HTR-8/SVneo (cell line): Measurements from ENCODE around the gene EARS2.

Source experiments
- DNase-seq: peaks from one replicate; pipeline ENCODE4 v3.0.0; 2011; ENCODE audit warnings: low spot score, mixed read lengths; ENCODE audit not compliant: insufficient read length
- FAIRE-seq: peaks from 2 replicates; lab custom pipeline; 2011; peaks lifted over from hg19 to GRCh38; lab: Jason Lieb, UNC

Gene EARS2

DNA sequence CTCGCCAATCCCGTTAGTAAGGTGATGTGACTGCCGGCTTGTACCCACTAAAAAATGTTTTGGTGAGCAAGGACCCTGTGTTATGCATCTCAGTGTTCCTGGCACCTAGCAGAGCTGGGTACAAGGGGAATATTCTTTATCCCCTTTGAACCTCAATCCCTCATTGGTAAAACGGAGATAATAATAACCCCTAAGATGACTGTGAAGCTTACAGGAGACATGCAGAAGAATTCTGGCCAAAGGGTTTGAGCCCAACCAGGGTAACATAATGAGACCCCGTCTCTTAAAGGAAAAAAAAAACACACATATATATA is 47.8 kb downstream of the EARS2 start:
- no peak for FAIRE-seq
- DNase-seq = no peak

DNA sequence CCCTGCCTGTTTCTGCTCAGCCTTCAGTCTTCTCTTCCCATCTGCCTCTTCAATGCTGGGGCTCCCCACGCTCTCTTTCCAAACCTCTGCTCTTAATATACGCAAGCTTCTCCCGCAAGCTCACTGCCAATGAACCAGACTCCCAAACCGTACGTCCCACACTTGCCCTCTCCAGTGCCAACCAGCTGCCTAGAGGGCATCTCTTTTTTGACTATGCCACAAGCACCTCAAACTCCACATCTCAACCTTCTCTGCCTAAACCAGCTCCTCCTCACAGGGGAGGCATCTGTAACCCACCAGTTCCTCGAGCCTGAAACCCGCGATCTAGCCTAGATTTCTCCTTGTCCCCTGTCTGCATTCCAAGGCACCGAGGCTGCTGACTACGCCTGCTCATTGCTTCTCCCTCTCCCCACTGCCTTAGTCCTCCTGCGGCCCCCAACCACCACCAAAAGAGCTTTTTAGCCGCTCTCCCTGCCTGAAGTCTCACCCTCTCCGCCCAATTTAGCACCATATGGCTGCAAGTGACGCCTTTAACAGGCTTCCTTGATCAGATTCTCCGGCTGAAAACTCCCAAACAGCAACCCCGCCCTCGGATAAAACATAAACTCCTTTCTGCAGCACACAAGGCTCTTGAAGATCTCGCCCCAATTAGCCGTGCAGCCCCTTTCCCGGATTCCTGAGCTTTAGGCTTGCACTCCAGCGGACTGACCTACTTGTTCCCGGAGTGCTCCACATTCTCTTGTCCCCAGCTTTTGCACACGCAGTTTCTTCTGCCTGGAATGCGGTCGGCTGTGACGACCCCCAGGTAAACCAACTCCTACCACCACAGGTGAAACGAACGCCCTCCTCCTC is 48.3 kb downstream of the EARS2 start:
- no peak for FAIRE-seq

DNA sequence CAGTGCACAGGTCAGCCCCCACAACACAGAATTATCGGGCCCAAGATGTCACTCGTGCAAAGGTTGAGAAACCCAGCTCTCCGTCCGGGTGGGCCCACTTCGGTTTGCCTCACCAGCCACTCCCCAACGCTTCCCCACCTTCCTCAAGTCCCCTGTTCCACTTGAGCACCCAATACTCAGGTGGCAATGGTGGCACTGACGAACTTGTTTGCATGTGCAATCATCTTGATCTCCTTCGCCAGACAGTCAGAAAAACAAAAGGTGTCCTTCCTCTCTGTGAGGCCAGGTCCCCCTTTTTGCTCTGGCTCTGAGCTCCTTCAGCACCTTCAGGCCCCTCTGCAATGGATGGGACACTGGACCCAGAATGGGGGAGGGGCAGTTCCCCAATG is 50.5 kb downstream of the EARS2 start:
- FAIRE-seq = no peak
- no peak for DNase-seq

More for the DNA sequence above, 48.3 kb downstream of the EARS2 start:
- DNase-seq = no peak

DNA sequence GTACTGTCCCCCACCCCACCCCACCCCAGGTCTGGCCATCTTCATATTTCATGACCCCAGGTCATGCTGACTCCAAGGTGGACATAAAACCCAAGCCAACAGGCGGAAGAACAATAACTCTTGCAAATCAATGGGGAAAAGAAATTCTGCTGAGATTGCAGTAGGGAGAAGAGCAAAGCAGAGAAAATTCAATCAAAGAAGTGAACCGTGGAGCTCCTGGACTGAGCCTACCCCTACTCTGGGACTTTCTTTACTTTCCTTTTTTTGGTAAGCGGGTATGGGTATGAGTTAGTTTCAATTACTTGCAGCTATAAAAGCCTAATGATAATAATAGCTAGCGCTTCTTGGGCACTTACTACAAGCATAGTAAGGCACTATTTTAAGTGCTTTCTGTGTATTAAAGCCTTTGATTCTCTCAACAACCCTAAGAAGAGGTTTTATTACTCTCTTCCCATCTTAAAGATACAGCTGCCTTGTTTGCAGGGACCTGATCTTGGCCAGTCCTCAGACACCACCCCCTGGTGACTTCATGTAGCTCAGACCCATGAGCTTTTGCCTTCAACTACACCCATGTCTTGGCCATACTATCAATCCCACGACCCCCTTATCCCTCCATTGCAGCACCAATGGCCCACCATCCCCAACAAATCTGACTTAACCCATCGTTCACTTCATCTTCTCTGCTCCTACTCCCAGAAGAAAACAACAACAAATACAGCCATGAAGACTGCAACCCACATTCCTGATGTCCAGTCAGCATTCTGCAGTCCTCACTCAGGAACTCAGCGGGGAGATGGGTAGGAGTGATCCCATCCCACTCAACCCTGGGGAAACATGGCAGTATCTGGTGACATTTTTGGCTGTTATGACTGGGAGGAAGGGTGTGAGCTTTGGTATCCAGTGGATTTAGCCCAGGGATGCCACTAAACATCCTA is 51.2 kb downstream of the EARS2 start:
- no peak for DNase-seq
- no peak for FAIRE-seq

DNA sequence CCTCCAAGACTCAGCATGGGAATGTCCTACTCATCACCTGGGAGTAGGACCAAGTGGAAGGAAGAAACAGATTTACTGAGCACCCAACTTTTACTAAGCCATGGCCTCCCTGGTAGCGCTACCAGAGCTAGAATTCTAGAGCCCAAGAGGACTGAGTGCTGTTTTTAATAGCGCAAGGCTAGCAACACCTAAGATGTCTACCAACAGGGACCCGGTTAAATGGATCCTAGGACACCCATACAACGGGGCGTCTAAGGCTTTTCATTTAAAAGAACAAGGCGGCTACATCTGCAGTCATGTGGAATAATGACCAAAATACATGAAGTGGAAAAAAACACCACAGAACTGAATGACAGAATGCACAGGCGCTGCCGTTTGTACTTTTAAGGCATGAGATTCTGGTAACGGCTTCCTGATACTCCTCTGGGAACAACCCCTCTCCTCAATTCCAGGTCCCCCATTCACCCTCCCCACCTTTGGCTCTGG is 51.9 kb downstream of the EARS2 start:
- FAIRE-seq (no peak), DNase-seq (no peak)

DNA sequence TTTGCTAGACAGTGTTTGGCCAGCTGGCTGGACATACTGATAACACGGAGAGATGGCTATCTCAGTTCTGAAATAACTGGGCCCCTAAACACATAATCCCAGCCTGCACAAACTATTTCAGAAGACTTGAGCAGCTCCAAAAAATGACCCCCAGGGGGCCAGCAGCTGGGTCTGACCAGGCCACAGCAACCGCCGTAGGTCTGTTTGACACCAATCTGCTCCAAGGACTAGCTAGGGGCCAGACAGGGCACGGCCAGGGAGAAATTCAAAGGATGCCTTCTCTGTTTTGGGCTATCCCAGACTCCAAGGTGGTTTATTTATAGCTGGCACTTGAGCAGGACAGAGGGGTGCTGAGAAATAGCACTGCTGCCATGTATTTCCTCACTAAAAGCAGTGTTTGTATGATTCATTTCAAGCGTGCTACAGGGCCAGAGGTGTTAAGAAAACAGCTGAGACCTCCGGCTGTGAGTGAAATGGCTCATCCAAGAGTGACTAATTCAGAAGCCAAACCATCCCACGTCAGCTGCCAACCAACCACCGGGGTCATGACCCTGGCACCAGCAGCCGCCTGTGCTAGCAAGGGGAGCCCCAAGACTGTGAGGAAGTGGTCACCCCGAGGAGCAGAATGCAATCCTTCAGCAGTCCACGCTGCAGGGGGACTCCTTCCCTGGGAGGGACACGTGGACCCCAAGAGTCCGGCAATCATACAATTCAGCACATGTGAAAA is 52.5 kb downstream of the EARS2 start:
- DNase-seq = peak; percentile 71
- no peak for FAIRE-seq

DNA sequence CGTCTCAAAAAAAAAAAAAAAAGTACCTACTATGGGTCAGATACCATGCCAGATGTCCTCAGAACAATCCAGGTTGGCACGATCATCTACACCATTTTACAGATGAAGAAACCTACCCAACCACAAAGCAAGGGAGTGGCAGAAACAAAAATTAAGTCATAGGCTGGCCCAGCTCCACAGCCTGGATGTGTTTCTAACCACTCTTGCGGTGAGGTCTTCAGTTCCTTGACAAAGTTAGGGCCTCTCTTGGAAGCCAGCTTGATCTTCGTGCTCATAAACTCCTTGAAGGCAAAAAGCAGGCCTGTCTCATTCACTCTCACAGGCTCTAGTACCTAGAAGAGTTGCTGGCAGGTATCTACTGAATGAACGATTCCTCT is 53.1 kb downstream of the EARS2 start:
- FAIRE-seq (no peak), DNase-seq (no peak)

DNA sequence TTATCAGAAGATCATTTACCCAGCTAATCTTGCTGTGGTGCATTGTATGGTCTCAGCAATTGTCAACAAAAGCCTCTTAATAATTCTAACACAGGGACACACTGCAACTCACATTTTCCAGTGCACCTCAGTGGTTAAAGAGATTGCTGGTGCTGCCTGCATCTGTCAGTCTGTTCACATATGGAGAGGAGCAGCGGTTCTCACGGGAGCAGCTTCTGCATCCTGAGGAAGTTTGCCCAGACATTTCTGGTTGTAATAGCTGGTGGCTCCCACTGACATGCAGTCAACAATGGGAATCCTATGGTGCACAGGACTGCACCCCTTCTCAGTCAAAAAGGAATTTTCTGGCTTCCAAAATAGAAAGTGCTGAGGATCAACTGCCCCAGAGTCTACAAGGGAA is 54.7 kb downstream of the EARS2 start:
- DNase-seq = no peak
- no peak for FAIRE-seq

DNA sequence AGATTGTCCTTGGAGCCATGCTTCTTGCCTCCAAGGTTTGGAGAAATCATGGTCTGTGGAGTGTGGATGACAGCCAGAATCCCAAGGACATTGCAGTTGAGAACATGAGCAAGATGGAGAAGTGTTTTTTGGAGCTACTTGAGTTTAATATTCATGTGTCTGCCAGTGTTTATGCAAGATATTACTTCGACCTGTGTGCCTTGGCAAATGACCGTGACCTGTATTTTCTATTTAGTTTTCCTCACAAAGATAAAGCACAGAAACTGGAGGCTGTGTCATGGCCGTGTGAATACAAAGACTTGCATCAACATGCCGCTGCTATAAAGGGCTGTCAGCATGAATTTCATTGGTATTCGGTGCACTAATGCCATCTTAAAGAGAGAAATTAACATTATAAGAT is 55.9 kb downstream of the EARS2 start:
- FAIRE-seq (no peak), DNase-seq (no peak)

DNA sequence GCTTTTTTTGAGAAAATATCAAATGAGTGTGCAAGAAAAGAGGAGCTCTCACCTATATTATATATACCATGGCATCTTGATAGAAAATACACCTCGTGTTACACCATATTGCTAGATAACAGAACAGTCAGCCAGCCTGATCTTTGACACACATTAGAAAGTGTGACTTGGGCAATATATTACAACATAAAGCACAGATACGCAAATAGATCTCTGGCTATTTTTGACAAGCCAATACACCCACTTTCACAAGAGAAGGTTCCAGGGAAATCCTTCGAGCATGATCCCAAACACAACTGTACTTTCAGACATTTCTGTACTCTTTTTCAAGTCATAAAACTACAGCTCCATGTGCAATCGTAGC is 56.3 kb downstream of the EARS2 start:
- no peak for FAIRE-seq
- no peak for DNase-seq

DNA sequence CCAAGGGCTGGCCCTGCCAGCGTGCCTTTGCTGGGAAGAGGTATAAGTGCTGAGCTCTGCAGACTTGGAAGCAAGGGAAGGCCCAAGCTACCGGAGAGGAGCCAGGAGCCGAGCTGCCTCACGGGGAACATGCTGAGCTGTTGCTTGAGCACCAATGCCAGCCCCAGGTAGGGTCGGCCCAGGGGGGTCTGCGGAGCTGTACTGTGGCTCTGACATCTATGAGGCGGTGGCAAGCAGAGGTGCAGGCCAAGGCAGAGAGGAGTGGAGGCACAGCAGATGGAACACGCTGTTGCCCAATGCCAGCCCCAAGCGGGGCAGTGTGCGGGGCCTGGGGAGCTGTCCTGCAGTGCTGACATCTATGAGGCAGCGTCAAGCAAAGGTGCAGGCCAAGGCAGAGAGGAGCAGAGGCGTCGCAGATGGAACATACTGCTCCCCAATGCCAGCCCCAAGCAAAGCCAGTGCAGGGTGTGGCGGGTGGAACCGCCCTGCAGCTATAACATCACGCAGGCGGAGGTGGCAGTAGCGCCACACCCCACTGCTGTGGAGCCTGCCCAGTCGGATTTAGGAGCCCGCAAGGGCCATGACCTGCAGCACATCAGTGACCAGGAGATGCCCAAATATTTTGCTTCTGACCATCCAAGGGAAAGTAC is 56.8 kb downstream of the EARS2 start:
- DNase-seq (no peak), FAIRE-seq (no peak)

DNA sequence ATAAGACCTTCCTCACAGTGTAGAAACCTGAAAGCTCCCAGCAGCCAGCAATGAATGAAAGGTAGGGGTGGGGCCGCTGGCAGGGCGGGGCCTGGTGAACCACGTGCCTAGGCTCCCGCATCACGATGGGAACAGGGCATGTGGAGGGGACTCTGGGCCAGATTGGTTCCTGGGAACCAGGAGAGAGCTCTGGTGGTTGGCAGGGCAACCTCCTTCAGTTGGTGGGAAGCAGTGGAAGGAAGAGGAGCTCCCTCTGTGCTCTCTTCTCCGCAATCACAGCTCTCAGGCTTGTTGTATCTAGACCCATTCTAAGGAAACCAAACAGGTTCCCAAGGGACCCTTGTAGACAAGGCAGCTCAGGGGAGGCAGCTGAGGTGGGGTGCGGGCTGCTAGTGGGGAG is 57.3 kb downstream of the EARS2 start:
- no peak for FAIRE-seq
- no peak for DNase-seq

DNA sequence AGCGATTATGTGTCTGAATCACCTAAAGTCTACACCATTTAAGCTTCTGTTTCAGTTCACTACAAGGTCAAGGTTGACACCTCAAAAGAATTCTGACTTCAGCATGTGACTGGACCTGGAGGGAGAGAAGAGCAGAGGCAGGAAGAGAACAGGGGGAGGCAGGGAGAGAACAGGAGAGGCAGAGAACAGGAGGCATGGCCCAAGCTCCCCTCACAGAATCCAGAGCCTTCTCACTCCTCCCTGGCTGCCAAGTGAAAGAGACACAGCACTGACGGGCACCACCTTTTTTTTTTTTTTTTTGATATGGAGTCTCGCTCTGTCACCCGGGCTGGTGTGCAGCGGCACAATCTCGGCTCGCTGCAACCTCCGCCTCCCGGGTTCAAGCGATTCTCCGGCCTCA is 58.3 kb downstream of the EARS2 start:
- no peak for FAIRE-seq
- no peak for DNase-seq

DNA sequence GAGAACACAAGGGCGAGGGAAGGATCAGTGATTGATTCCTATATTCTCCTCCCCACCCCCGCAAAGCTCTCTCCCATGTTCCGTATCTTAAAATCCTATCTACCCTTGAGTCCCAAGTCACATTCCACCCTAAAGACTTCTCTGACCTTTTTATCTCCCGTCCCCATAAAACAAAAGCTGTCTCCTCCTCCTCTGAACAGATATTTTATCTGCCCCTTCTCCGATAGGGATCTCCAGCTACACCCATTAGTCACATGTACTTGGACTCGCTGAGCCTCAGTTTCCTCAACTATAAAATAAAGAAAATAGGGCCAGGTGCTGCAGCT is 59.6 kb downstream of the EARS2 start:
- DNase-seq (no peak), FAIRE-seq (no peak)

DNA sequence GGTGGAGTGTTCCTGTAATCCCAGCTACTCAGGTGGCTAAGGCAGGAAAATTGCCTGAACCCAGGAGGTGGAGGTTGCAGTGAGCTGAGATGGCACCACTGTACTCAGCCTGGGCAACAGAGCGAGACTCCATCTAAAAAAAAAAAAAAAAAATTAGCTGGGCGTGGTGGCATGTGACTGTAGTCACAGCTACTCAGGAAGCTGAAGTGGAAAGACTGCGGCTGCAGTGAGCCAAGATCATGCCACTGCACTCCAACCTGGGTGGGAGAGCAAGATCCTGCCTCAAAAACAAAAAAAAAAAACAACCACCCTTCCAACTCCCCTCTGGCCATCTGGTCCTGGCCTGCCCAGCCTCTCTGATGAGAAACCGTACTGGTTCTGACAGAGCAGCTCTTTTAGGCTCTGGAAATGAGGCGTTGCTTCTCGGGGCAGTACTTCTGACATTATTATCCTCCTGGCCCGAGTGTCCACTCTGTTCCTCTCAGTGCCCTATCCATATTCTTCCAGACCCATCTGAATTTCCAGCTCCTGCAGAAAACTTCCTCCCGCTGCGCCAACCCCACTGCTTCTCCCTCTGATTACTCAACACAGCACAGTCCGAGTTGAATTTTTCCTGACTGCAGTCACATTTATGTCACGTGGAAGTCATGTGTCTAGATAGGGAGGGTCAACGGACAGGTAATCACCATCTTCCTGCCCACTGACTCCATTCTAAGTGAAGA is 60.2 kb downstream of the EARS2 start:
- FAIRE-seq (no peak), DNase-seq (no peak)

DNA sequence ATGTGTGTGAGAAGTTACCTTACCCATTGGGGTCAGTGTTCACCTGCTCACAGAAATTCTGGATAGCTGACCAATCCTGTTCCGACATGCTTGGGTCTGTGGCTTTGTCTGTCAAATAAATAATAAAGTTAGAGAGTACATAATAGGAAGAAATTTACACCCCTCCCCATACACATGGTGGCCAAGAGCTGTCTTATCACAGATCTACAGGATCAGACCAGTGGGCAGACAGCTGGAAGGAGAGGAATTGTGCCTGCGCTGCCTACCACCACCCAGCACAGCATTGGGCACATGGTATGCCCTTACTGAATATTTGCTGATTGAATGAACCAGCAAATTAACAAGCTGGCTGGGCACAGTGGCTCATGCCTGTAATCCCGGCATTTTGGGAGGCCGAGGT is 61.5 kb downstream of the EARS2 start:
- FAIRE-seq = no peak
- DNase-seq = no peak

DNA sequence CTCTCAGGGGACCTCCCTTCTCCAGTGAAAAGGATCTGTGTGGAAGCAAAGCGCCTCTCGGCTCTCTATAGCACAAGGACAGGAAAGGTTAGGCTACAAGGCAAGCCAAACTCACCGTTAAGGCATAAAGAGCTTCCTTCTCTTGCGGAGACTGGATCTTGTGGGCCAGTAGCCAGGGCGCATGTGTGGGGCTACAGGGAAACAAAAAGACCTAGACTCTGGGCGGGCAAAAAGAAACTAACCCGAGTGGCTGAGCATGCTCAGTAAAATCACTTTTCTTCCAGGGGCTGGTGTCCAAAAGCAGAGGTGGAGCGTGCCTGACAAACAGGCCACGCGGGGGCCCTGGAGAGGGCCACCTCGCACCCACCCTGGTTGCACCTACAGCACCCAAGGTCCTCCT is 63.0 kb downstream of the EARS2 start:
- DNase-seq (no peak), FAIRE-seq (no peak)

DNA sequence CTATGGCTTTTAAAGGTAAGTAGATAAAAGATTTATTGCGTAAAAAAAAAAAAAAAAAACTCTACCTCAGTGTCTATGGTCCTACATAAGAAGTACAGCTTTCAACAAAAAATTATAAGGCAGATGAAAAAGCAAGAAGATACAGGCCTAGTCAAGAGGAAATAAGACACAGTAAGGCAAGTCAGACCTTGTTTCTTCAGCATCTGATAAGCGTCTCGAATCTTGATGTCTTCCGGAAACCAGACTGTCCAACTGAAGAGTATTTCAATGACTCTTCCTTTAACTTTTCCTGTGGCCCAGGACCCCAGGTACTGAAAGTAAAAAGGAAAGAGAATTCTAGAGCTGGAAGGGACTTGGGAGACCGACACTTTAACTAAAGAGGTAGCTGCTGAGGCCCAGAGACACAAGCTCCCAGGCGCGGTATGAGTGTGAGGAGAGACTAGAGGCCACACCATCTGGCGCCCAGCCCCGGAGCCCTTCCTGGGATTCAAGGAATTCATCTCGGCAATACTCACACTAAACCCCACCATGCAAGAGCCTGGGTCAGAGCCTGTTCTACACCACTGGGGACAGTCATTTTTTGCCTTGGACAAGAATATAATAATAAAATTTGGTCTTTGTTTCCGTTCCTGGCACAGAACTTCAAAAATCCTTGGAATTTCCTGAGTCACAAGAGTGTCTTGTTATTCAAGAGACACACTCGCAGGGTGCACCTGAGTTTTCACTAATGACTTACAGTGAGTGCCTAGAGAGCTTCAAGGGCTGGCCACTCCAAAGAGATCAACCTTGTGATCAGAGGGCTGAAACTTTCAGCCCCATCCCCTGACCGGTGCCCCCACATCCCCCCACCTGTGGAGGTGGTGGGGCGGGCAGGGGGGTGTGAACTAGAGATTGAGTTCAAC is 65.4 kb downstream of the EARS2 start:
- FAIRE-seq = no peak
- DNase-seq = no peak

DNA sequence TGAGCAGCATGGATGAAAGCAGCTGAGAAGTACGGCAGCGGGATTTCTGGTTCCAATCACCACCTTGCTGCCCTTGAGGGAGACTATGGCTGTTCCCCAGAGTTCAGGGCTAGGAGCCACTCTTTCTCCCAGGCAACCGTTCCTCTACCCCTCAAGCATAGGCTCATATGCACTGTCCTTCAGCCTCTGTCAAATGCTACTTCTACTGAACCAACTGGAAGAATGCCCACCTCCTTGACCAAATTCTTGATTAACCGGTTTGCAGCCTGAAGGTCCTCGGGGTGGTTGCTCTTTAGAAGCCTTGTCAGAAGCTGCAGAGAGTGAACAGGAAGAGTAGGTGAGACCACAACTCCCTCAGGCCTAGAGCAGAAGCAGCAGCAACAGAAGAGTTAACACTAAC is 70.7 kb downstream of the EARS2 start:
- FAIRE-seq (no peak), DNase-seq (no peak)
